Raji (cell line): ENCODE measurements around the gene IFT122.

Experiments
- POLR2A ChIP-seq: IDR thresholded peaks from 2 replicates; pipeline ENCODE4 v1.6.1; 2011; ENCODE audit warnings: low read depth, low read length, control low read depth; ENCODE audit not compliant: insufficient read depth

IFT122 gene

DNA sequence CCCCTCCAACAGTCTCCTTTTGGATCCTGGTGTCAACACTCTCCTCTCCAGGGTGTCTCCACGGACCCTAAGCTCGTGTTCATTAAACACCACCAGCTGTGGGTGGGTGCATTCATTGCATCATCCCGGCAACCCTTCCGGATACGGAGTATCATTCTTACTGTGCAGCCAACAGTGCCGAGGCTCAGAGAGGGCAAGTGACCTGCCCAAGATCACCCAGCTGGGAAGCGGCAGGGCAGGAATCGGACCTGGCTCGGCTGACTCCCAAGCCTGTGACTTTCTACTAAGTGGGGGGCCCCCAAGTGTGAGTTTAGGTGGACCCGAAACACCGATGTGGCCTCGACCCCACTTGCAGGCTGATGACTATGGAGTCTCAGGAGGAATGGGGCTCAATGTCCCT is 123.3 kb downstream of the IFT122 start:
- no peak for TF ChIP-seq POLR2A

DNA sequence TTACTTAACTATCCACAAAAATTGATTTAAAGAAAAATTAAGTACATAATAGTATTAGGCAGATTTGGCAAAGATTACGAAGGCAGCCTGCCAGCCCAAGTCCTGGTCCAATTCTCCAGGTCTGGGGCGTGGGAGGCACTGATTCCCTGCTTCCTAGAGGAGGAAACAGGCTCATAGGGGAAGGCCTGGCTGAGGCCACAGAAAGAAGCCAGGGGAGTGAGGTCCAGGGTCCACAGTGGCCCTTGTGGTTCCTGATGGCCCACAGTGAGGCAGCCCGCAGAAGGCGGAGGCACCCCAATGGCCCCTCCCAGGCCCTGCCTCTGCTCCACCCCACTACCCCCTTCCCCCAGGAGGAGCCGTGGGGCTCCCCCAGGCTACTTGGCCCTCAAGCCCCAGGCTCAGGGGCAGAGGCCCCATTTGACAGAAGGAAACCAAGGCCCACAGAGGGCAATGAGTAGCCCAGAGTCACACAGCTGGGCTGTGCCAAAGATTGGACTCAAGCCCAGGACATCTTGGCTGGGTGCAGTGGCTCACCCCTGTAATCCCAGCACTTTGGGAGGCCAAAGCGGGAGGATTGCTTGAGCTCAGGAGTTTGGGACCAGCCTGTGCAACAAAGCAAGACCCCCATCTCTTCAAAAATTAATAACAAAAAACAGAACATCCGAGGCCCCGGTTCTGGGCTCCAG is 124.0 kb downstream of the IFT122 start:
- no peak for TF ChIP-seq POLR2A

DNA sequence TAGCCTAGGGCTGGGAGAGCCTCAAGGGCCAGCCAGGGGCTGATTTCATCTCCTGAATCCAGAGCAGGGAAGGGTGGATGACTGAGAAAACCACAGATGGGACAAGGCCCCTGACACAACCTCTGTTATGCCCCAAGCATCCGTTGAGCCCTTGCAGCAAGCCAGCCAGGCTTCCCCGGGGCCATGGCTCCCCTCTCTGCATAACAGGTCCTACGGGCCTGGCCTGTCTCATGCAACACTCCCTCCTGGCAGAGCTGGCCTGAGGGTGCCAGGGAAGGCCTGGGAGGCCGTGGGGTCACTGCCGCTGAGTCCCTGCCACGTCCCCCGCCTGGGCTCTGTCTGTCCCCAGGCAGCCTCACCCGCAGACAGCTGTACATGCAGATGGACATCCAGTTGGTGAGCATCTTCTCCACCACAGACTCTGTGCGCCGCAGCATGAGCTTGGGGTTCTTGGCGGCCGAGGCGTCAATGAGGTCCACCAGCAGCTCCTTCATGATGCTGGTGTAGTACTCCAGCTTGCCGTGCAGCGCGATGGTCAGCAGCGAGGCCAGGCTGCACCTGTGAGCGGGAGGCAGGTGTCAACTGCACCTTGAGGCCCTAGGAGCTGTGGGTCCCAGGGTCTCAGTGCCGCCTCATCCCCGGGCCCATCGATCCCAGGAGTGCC is 125.1 kb downstream of the IFT122 start:
- TF ChIP-seq POLR2A: no peak

DNA sequence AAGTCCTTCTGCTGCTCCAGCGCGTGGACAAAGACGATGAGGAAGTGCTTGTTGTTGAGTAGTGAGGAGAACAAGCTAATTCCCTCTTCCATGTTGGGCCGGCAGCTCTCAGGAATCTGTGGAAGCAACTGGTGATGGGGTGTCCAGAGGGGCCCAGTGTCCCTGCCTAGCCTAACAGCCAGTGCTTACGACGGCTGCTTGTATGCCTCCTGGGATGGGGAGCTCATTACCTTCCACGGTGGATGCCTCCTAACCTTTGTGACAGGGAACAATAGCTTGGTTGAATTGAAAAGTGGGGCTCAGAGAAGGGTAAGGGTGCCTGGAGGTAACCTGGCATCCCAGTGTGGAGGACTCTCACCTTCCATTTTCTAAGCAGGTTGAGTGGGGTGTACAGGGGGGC is 125.9 kb downstream of the IFT122 start:
- TF ChIP-seq POLR2A: no peak

DNA sequence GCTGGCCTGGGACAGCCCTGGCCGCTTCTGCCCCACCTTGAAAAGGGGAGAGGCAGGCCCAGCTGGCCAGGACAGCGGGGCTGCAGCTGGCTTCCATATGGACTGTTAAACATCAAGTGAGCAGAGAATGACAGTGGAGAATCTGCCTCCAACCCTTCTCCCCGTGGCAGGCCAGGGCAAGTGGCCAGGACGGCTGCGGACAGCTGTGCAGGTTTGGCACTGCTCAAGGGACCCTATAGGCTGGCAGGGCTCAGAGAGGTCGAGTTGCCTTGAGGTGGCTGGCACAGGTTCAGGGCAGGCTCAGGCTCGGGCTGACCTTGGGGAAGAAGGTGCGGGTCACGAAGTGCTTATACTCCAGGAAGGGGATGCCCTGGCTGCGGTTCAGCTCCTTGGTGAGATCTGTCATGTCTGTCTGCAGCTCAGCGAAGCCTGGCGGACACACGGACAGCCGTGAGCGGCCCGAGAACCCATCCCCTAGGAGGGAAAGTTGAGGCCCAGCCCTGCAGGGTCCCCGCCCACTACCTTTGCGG is 127.2 kb downstream of the IFT122 start:
- no peak for TF ChIP-seq POLR2A

DNA sequence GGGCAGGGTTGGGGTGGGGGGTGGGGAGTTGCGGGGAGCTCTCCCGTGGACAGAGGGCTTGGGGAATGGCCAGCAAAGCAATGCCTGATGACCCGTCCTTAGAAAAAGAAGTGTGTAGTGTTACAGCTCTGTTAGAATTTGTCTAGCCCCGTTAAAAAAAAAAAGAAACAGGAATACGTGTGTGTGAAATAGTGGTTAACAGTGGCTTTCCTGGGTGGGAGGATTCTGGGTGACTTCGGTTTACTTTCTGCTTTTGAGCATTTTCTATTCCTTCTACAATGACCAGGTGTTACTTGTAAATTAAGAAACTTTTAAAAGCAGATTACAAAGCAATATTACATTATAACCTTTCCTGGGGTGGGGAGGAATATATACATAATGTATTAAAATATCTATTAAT is 127.9 kb downstream of the IFT122 start:
- TF ChIP-seq POLR2A: no peak

DNA sequence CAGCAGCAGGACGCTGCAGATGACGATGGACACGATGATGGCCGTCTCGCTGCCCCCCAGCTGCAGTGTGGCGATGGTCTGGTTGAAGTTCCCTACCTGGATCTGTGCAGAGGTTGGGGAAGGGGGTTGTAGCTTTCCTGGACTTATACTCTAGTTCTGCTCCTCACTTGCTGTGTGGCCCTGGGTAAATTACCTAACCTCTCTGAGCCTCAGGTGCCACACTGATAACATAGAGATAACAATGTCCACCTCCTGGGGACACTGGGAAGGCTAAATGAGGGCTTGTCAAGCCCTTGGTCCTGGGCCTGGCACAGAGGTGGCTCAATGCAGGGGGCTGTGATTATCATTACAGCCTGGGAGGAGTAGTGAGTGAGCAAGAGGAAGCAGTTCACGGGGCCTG is 129.8 kb downstream of the IFT122 start:
- TF ChIP-seq POLR2A: no peak
